Duodenal mucosa (tissue), 2 donors: Measurements from ENCODE around the gene ELMO1.
A peak's percentile ranks its signal among the peaks of the same experiment; 100 is the strongest.

Source experiments
- H3K27ac ChIP-seq: one replicate; pipeline ENCODE4 v1.7.0; 2013; ENCODE audit warnings: low read depth, low read length
- H3K27me3 ChIP-seq, 2 donors: one replicate each; pipeline ENCODE4 v1.7.0; 2013; ENCODE audit warnings: low read length in 2 of 2, control low read depth in 1 of 2; ENCODE audit not compliant: insufficient read depth in 2 of 2, control insufficient read depth in 1 of 2
- H3K36me3 ChIP-seq, 2 donors: one replicate each; pipeline ENCODE4 v1.7.0; 2013; ENCODE audit warnings: low read length in 2 of 2, control low read depth in 1 of 2; ENCODE audit not compliant: insufficient read depth in 2 of 2, control insufficient read depth in 1 of 2
- H3K4me1 ChIP-seq, 2 donors: one replicate each; pipeline ENCODE4 v1.7.0; 2013; ENCODE audit warnings: low read length in 2 of 2, control low read depth in 1 of 2; ENCODE audit not compliant: insufficient read depth in 2 of 2, control insufficient read depth in 1 of 2
- H3K4me3 ChIP-seq, 2 donors: one replicate each; pipeline ENCODE4 v1.7.0; 2013; ENCODE audit warnings: low read length in 2 of 2, low read depth in 1 of 2
- H3K9ac ChIP-seq, 2 donors: one replicate each; pipeline ENCODE4 v1.7.0; 2013; ENCODE audit warnings: low read length in 2 of 2, low read depth in 1 of 2
- H3K9me3 ChIP-seq, 2 donors: one replicate each; pipeline ENCODE4 v1.7.0; 2013; ENCODE audit warnings: low read length in 2 of 2, control low read depth in 1 of 2; ENCODE audit not compliant: control insufficient read depth in 1 of 2

The ELMO1 gene

DNA sequence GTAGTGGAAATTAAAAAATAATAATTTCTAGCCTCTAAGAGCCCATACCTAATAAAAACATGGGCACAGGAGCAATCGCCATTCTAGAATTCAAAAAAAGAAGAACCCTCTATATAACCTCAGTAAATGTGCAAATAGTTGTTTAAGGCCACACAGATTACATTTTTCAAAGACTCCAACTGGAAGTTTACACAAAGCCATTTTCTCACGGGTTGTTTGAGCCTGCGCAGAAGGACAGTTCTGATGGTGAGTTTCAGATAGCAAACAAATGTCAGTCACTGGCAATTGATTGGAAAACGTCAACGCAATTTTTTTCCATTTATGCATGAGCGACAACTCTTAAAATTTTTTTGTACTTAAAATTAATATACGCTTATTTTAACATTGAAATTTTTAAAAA is 23.0 kb upstream of the ELMO1 start:
- Histone ChIP-seq H3K4me3 (no peak overlapping the region), H3K9ac (no peak overlapping the region), H3K4me1 (no peaks in the 10 kb centered on the region), H3K27ac (no peak overlapping the region), H3K27me3 (no peaks in the 10 kb centered on the region), H3K9me3 (no peaks in the 10 kb centered on the region), H3K36me3 (no peaks in the 10 kb centered on the region)

DNA sequence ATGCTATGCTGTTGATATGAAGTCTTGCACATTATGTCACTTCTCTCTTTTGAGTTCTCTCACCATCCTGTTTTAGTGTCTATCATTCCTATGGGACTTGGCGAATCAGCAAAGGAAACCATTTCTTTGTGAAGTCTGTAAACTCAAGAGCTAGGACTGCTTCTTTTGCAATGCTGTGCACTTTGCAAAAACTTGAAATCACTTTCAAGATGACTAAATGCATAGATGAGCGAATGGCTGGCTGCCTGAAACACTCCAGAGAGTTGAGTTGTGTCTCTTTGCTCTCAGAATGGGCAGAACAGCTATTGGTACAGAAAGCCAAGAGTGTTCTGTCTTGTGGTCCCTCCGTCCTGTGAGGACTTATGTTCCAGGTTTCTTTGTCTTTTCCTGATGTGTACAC is 18.3 kb upstream of the ELMO1 start:
- H3K27me3 ChIP-seq: no peaks in the 10 kb centered on the region
- H3K36me3 ChIP-seq: no peaks in the 10 kb centered on the region
- no peaks in the 10 kb centered on the region for H3K9me3 ChIP-seq
- no peaks in the 10 kb centered on the region for H3K4me1 ChIP-seq
- H3K27ac ChIP-seq: no peak overlapping the region
- H3K4me3 ChIP-seq: no peak overlapping the region
- H3K9ac ChIP-seq: no peak overlapping the region

DNA sequence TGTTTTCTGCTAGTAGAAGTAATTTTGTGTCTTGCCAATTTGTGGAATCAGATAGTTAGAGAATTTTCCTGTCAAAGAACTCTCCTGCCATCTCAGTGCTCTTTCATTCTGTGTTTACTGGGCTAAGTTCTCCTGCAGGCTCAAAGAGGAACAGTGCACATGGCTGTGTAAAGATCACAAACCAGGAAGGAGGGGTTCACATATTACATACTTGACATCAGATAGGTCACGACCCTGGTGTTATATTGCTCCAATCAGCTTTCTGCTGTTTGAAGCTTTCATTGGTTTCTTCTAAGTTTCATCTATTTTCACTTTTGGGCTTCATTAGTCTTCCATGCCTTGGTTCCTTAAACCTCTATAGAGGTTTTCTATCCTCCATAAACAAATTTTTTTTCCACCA is 13.5 kb upstream of the ELMO1 start:
- Histone ChIP-seq H3K27ac (no peak overlapping the region), H3K4me1 (no peaks in the 10 kb centered on the region), H3K9ac (no peak overlapping the region), H3K36me3 (no peaks in the 10 kb centered on the region), H3K27me3 (no peaks in the 10 kb centered on the region), H3K9me3 (no peaks in the 10 kb centered on the region), H3K4me3 (no peak overlapping the region)

DNA sequence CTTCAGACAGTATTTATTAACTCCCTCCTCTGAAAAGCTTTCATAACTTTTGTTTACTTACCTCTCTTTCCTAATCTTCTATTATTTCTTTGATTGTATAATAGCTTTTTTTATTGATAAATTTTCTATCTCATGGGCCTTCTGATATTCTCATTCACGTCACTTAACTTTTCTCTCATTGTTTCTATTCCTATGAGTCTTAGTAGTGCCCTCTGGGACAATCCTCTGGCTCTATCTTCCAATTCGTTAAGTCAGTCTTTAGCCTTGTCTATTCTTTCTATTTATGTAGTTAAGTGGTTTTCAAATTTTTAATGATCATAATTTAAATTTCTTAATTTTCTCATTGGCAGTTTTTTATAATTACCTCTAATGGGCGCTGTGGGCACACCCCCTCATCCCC is 6.4 kb upstream of the ELMO1 start:
- peaks cover 0 to 5% of the 10 kb centered on the region in 2 donors for H3K27me3 ChIP-seq
- no peaks in the 10 kb centered on the region for H3K4me1 ChIP-seq
- no peak overlapping the region for H3K4me3 ChIP-seq
- H3K9ac ChIP-seq: no peak overlapping the region
- H3K9me3 ChIP-seq: no peaks in the 10 kb centered on the region
- no peak overlapping the region for H3K27ac ChIP-seq
- no peaks in the 10 kb centered on the region for H3K36me3 ChIP-seq

DNA sequence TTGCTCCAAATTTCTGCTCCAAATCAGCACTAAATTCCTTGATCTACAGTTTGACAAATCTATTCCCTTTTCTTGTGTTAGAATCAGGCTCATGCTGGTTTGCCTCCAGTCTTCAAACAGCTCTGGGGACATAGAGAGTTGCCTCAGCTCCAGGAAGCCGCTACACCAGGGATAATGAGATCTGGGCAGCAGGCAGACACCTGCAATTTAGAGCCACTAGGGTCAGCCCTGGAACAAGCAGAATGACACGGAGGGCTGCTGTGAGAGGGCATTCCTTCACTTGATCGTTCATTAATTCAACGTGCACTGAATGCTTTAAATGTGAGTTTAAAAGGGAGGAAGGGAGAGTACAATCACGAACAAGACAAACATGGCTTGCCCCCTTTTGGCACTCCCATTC is 3.7 kb upstream of the ELMO1 start:
- no peaks in the 10 kb centered on the region for H3K9me3 ChIP-seq
- no peaks in the 10 kb centered on the region for H3K36me3 ChIP-seq
- H3K4me1 ChIP-seq: peaks cover 4 to 8% of the 10 kb centered on the region in 2 donors
- no peak overlapping the region for H3K27ac ChIP-seq
- H3K4me3 ChIP-seq: no peak overlapping the region
- H3K9ac ChIP-seq: no peak overlapping the region
- H3K27me3 ChIP-seq: peaks cover 0 to 5% of the 10 kb centered on the region in 2 donors

DNA sequence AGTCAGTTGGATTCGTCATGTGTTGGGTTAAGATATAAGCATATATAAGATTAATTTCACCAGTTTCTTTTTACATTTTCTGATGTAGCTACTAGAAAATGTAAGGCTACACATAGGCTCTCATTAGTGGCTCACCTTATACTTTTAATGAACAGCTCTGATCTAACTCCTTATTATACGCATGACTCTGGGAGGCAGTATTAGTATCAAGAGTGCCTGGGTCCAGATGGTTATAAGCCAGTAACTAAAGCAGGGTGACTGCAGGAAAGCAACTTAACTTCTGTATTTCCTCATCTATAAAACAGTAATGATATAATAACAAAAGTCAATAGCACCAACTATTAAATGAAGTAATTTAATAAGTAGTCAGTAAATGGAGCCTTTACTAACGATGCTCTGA is 1.4 kb upstream of the ELMO1 start:
- no peaks in the 10 kb centered on the region for H3K9me3 ChIP-seq
- H3K27me3 ChIP-seq: peaks cover 0 to 5% of the 10 kb centered on the region in 2 donors
- H3K4me1 ChIP-seq: peaks cover 4 to 8% of the 10 kb centered on the region in 2 donors
- no peaks in the 10 kb centered on the region for H3K36me3 ChIP-seq
- H3K27ac ChIP-seq: no peak overlapping the region
- H3K4me3 ChIP-seq: no peak overlapping the region
- no peak overlapping the region for H3K9ac ChIP-seq

DNA sequence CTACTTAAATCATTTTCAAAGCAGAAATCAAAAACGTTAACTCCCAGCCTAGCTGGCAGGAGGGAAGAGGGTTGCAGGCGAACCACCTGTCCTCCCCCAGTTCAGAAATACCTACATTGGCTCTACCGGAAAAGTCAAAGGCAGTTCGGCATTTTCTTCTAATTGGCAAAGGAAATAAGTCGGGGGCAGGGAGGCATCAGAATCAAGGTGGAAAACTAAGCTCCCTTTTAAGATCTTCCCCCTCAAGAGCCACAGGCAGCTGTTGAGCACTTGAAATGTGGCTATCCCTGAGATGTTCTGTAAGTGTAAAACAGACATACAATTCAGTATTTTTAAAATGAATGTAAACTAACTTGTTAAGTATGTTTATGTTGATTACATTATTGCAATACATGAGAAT is 957 bp upstream of the ELMO1 start:
- H3K4me1 ChIP-seq: peaks cover 4 to 8% of the 10 kb centered on the region in 2 donors
- H3K9me3 ChIP-seq: no peaks in the 10 kb centered on the region
- H3K9ac ChIP-seq: no peak overlapping the region
- H3K4me3 ChIP-seq: peak overlapping the region in 1 of 2 donors; percentile 79
- no peaks in the 10 kb centered on the region for H3K36me3 ChIP-seq
- peaks cover 0 to 5% of the 10 kb centered on the region in 2 donors for H3K27me3 ChIP-seq
- no peak overlapping the region for H3K27ac ChIP-seq

DNA sequence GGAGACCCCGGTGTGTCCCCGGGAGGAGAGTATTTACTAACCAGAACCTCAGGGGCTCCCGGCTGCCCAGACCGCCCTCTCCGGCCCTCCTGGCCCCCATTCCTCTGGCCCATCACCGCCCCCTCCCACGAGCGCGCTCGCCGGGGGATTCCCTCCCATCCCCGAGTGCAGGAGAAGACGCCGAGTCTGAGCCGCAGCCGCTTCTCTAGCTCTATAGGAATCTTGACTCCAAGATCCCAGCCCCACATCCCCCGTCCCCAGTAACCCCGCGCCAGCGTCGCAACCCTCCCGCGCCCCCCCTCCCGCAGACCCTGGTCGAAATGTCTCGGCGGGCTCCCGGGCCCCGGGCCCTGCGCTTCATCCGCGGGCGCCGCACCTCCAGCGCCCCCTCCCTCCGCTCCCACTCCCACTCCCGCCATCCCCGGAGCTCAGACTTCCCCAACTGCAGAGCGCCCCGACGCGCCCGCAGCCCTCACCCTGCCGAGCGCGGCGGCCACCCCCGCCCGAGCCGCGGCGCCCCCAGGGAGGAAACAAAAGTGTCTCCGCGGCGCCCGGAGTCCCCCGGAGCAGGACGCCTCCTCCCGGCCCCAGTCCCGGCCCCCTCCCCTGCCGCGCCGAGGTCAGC is 541 bp downstream of the ELMO1 start:
- peak overlapping the region; percentile 50 to 69 for H3K9ac ChIP-seq
- H3K9me3 ChIP-seq: no peaks in the 10 kb centered on the region

DNA sequence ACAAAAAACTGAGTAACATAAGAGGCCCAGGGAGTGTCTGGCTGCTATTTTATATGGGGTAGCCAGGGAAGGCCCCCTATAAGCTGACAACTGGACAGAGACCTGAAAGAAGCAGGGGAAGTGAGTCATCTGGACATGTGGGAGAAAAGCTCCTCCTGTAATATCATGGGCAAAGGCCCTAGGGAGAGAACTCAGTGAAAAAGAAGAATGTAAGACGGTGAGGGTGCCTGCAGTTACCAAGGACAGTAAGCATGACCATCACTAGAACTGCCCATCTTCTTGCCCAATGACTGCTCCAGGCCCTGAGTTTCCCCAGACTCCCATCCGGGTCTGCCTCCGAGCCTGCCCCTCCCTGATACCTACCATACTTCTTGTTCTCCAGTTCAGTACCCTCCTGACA is 2.3 kb downstream of the ELMO1 start:
- H3K4me3 ChIP-seq: no peak overlapping the region
- no peaks in the 10 kb centered on the region for H3K36me3 ChIP-seq
- no peaks in the 10 kb centered on the region for H3K9me3 ChIP-seq
- H3K9ac ChIP-seq: no peak overlapping the region
- no peak overlapping the region for H3K27ac ChIP-seq
- H3K4me1 ChIP-seq: peaks cover 8 to 13% of the 10 kb centered on the region in 2 donors
- H3K27me3 ChIP-seq: peaks cover 0 to 2% of the 10 kb centered on the region in 2 donors

More for the DNA sequence above, 541 bp downstream of the ELMO1 start:
- Histone ChIP-seq H3K27me3 (peaks cover 0 to 5% of the 10 kb centered on the region in 2 donors), H3K36me3 (no peaks in the 10 kb centered on the region), H3K27ac (peak overlapping the region; percentile 85), H3K4me1 (peaks cover 8% of the 10 kb centered on the region in 2 donors), H3K4me3 (peak overlapping the region; percentile 65 to 79)

DNA sequence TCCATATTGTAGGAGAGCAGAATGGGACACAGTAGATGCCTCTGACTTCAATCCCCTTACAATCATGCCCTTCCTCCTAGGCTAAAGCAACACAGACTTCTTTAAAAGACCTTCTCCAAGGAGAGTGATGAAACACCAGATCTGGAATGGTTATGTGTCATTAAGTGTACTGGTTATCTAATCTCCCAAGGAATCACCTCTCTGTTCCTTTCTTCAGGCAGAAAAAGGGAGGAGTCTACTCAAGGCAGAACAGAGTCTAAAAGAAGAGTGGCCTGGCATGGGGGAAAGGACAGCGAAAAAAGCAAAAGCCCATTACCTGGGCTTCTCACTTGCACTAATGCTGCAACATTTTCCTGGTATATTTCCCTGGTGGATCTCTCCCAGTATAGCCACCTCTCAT is 2.9 kb downstream of the ELMO1 start:
- Histone ChIP-seq H3K4me1 (peaks cover 8 to 13% of the 10 kb centered on the region in 2 donors), H3K27ac (no peak overlapping the region)

More for the DNA sequence above, 2.9 kb downstream of the ELMO1 start:
- no peaks in the 10 kb centered on the region for H3K36me3 ChIP-seq
- H3K4me3 ChIP-seq: no peak overlapping the region
- no peaks in the 10 kb centered on the region for H3K27me3 ChIP-seq
- no peak overlapping the region for H3K9ac ChIP-seq
- no peaks in the 10 kb centered on the region for H3K9me3 ChIP-seq
